K562 (cell line): ENCODE results near the gene UBE2K. TPM values are rescaled to one million over a fixed set of nuclear protein-coding genes. Genes with fewer than 3 reads are reported as not detected.
"Not testable (repeated sequence)": the region's sequence is repeated elsewhere in the genome, so short reads cannot be mapped to it uniquely, and the experiment has no call there.

Experiments
- ATAC-seq: fragments of 200-7000 bp; cut with Tn5 transposase; 3 replicates; pipeline ENCODE4 v1.9.1; 2020; ENCODE audit warnings: moderate library complexity
- BruUV-seq: library from RNA; stranded (reverse); fragments of 400-500 nt; replicated peaks from 2 replicates; lab custom pipeline; 2021; lab: Mats Ljungman, UMichigan
- CTCF ChIA-PET: fragments of 300-600 bp; formaldehyde crosslinking; extraction: SDS; loops from one replicate; lab custom pipeline; 2021; ENCODE audit warnings: low intra/inter-chr PET ratio; lab: Yijun Ruan, JAX
- POLR2A ChIA-PET: fragments of 300-600, 350-650 bp; sonication (Branson Sonifier 250); formaldehyde crosslinking; extraction: SDS; loops from one replicate; lab custom pipeline; 2021; ENCODE audit warnings: antibody characterized with exemption, inconsistent platforms; lab: Yijun Ruan, JAX
- DNase-seq, 4 experiments: peaks; one replicate each; pipeline versions ENCODE4 v3.0.0 to v3.0.0-alpha.2; 2011 to 2018; ENCODE audit warnings: low spot score in 3 of 4, mixed read lengths in 3 of 4; ENCODE audit errors: extremely low read depth in 1 of 4
- FAIRE-seq: peaks from 2 replicates; lab custom pipeline; 2011; peaks lifted over from hg19 to GRCh38; lab: Jason Lieb, UNC
- H2AFZ ChIP-seq: 2 replicates; pipeline ENCODE4 v1.6.0; 2011; ENCODE audit warnings: low read depth, low read length, control low read depth, inconsistent platforms
- H3K27ac ChIP-seq: fragments of 200-600 bp; 3 replicates; pipeline ENCODE4 v1.8.0; 2011; ENCODE audit warnings: low read depth, mild to moderate bottlenecking, control low read depth, inconsistent platforms, low read length, moderate library complexity, mixed read lengths; ENCODE audit errors: extremely low read depth
- H3K27me3 ChIP-seq, 2 experiments: fragments of 300-600 bp in 1 of 2; 2 replicates in 1 of 2; 3 replicates in 1 of 2; pipeline versions ENCODE4 v1.6.0 to v1.8.0; 2011; ENCODE audit warnings: inconsistent platforms in 2 of 2, low read length in 2 of 2, mild to moderate bottlenecking in 1 of 2, mixed read lengths in 1 of 2, moderate library complexity in 1 of 2; ENCODE audit not compliant: control insufficient read depth in 2 of 2, insufficient read depth in 2 of 2
- H3K36me3 ChIP-seq: fragments of 300-600 bp; 3 replicates; pipeline ENCODE4 v1.8.0; 2011; ENCODE audit warnings: mild to moderate bottlenecking, low read length, inconsistent platforms; ENCODE audit not compliant: control insufficient read depth, insufficient read depth
- H3K4me1 ChIP-seq, 2 experiments: fragments of 200-600 bp in 1 of 2; replicated peaks in 1 of 2; 2 replicates in 1 of 2; 3 replicates in 1 of 2; pipeline versions ENCODE4 v1.5.1 to v1.8.0; 2011; ENCODE audit warnings: inconsistent platforms in 2 of 2, low read length in 2 of 2, mild to moderate bottlenecking in 1 of 2, mixed read lengths in 1 of 2, moderate library complexity in 1 of 2; ENCODE audit not compliant: control insufficient read depth in 2 of 2, insufficient read depth in 2 of 2
- H3K4me2 ChIP-seq: 2 replicates; pipeline ENCODE4 v1.6.1; 2011; ENCODE audit warnings: low read length, control low read depth, inconsistent platforms, mixed read lengths; ENCODE audit not compliant: insufficient read depth
- H3K4me3 ChIP-seq: fragments of 200-600 bp; sonication (generic), shearing (Covaris generic); 2 replicates; pipeline ENCODE4 v1.5.1; 2016; ENCODE audit warnings: control low read depth, inconsistent platforms
- H3K79me2 ChIP-seq: fragments of 200-600 bp; 3 replicates; pipeline ENCODE4 v1.8.0; 2011; ENCODE audit warnings: low read length, inconsistent platforms; ENCODE audit not compliant: control insufficient read depth, insufficient read depth
- H3K9ac ChIP-seq, 2 experiments: 2 replicates each; pipeline versions ENCODE4 v1.6.0 to v1.6.1; 2011; ENCODE audit warnings: low read depth in 2 of 2, low read length in 2 of 2, control low read depth in 1 of 2, inconsistent platforms in 1 of 2, mild to moderate bottlenecking in 1 of 2, mixed read lengths in 1 of 2; ENCODE audit not compliant: insufficient read depth in 1 of 2
- H3K9me1 ChIP-seq: one replicate; pipeline ENCODE4 v1.6.0; 2011; ENCODE audit warnings: inconsistent platforms, mild to moderate bottlenecking, low read length, moderate library complexity; ENCODE audit not compliant: control insufficient read depth, insufficient read depth
- H3K9me3 ChIP-seq: replicated peaks from 2 replicates; pipeline ENCODE4 v1.5.1; 2011; ENCODE audit warnings: low read depth, low read length, inconsistent platforms; ENCODE audit not compliant: control insufficient read depth, insufficient read depth
- H4K20me1 ChIP-seq: replicated peaks from 2 replicates; pipeline ENCODE4 v1.6.1; 2011; ENCODE audit warnings: low read length, inconsistent platforms, mixed read lengths; ENCODE audit not compliant: control insufficient read depth, insufficient read depth
- E4F1 ChIP-seq: fragments of 250-450 bp; sonication (Bioruptor Pico); IDR thresholded peaks from 2 replicates; pipeline ENCODE4 v1.5.0; 2021; ENCODE audit warnings: mild to moderate bottlenecking, borderline replicate concordance
- MAFF ChIP-seq: IDR thresholded peaks from 2 replicates; pipeline ENCODE4 v1.6.1; 2012; ENCODE audit warnings: low read length, improper control_type of control experiment
- NFIC ChIP-seq: fragments of 450-650 bp; IDR thresholded peaks from 2 replicates; pipeline ENCODE4 v1.6.1; 2017; ENCODE audit warnings: mild to moderate bottlenecking, inconsistent platforms
- ZC3H8 ChIP-seq: fragments of 450-650 bp; IDR thresholded peaks from 2 replicates; pipeline ENCODE4 v1.6.1; 2017
- ZNF449 ChIP-seq: fragments of 250-450 bp; sonication (Bioruptor Pico); IDR thresholded peaks from 2 replicates; pipeline ENCODE4 v1.8.0; 2022; ENCODE audit warnings: moderate library complexity, mild to moderate bottlenecking, inconsistent platforms
- WGBS: fragments of 100-300 bp; shearing (Covaris generic); methylation state at CpG from one replicate; pipeline ENCODE4 v1.1.6; 2016; ENCODE audit warnings: low coverage, mixed read lengths; ENCODE audit not compliant: insufficient coverage; ENCODE audit errors: missing lambda C conversion rate; 5-methylcytosine and 5-hydroxymethylcytosine counted together
- in situ Hi-C: fragments of 300-500 bp; cut with MboI; formaldehyde crosslinking; loops from 4 replicates; pipeline ENCODE4 v1.15.0; 2018; ENCODE audit warnings: inconsistent platforms, mixed read lengths
- intact Hi-C: fragments of 100-400 bp; cut with micrococcal nuclease; formaldehyde crosslinking; loops from 2 replicates; pipeline ENCODE4 v1.14.2; 2022
- polyA plus RNA-seq, 8 experiments: library from polyadenylated mRNA; depleted of rRNA in 4 of 8; stranded (reverse) in 5 of 8; unstranded in 3 of 8; fragments of >200 nt; fragmentation: Nextera tagmentation in 2 of 8; fragmentation: Illumina TruSeq in 1 of 8; extraction: Ambion mirVana in 2 of 8; extraction: Trizol in 1 of 8; gene quantifications; 2 replicates each; pipeline versions ENCODE4 v1.2.1 to v1.2.3, GENCODE V29; 2011 to 2014; ENCODE audit warnings: inconsistent platforms in 1 of 8, missing spikeins in 1 of 8
- total RNA-seq, 7 experiments: library from RNA; depleted of rRNA in 6 of 7; stranded (reverse); fragments of >200 nt in 6 of 7; fragmentation: Illumina TruSeq in 2 of 7; extraction: Trizol in 2 of 7; gene quantifications; 2 replicates each; pipeline versions ENCODE4 v1.2.1 to v1.2.3, GENCODE V29; 2011 to 2021; ENCODE audit warnings: low replicate concordance in 1 of 7

UBE2K gene
- total and polyA plus RNA-seq, 9 of the 15 experiments (the other 6 are each of a cell fraction or from before 2014, with no cell fraction given): 29.8 to 190 (median 62.6) TPM

GRCh38 chr4:39812500-39812899 lies 114.6 kb downstream of the UBE2K start (continued):
- TF ChIP-seq E4F1 (CRISPR knock-in tag): no peak
- TF ChIP-seq ZNF449 (CRISPR knock-in tag): no peak
- TF ChIP-seq NFIC: 0 out of 2 replicates have a peak, but pooled peaks have one; percentile 18
- no peak for TF ChIP-seq ZC3H8
- no peak for TF ChIP-seq MAFF

- peaks cover 0 to 12% of the 10 kb centered on the region in 2 experiments; a peak in 2 of 5 replicates for H3K4me1 ChIP-seq
- DNase-seq, H3K27ac ChIP-seq, H3K9ac ChIP-seq, H3K36me3 ChIP-seq, H3K4me2 ChIP-seq, H3K9me1 ChIP-seq, H3K9me3 ChIP-seq, intact Hi-C loops, H4K20me1 ChIP-seq, BruUV-seq, H3K4me3 ChIP-seq, ATAC-seq, CTCF ChIA-PET, H2AFZ ChIP-seq, in situ Hi-C loops, POLR2A ChIA-PET, H3K27me3 ChIP-seq, H3K79me2 ChIP-seq: not testable (repeated sequence)
- no CpG with 5 or more reads among the region's 1 CpG for WGBS
- peak; percentile 29 for FAIRE-seq
Measured at GRCh38 chr4:39813033-39813432, 115.1 kb downstream of the UBE2K start.

- H2AFZ ChIP-seq, in situ Hi-C loops, H3K9ac ChIP-seq, H3K4me3 ChIP-seq, H3K27me3 ChIP-seq, H4K20me1 ChIP-seq, H3K36me3 ChIP-seq, H3K4me2 ChIP-seq, BruUV-seq, H3K79me2 ChIP-seq, POLR2A ChIA-PET, DNase-seq, H3K9me1 ChIP-seq, FAIRE-seq, CTCF ChIA-PET, ATAC-seq, intact Hi-C loops, H3K9me3 ChIP-seq, H3K27ac ChIP-seq: not testable (repeated sequence)
- 20% methylated on average over 1 of the region's 2 CpGs for WGBS
- H3K4me1 ChIP-seq: peaks cover 0 to 12% of the 10 kb centered on the region in 2 experiments; a peak in 2 of 5 replicates
Measured at GRCh38 chr4:39813761-39814160, 115.8 kb downstream of the UBE2K start.
